ENCODE measurements around the gene DYNLL2. TPM values are rescaled to one million over a fixed set of nuclear protein-coding genes. Genes with fewer than 3 reads are reported as not detected.

Gene DYNLL2
- polyA plus RNA-seq, 1 donor (not counting 4 experiments of a cell fraction or from before 2014, with no cell fraction given) = 21.5 TPM

GRCh38 chr17:58056476-58056875 lies 26.7 kb upstream of the DYNLL2 start:
- dilution Hi-C loops (cut with MboI; ENCODE audit: extremely low pct_ligation_motif_present, low sequenced_read_pairs) = no loop called here
- TF ChIP-seq EZH2 (IDR thresholded peaks at IDR 0.05; ENCODE audit: low read length) (no peak), CTCF (optimal IDR thresholded peaks at IDR 0.05 in 1 of 3, IDR thresholded peaks at IDR 0.05 in 1 of 3, conservative IDR thresholded peaks at IDR 0.05 in 1 of 3; ENCODE audit: extremely low read depth in 1 of 3, insufficient read depth in 2 of 3, low read length in 3 of 3) (no peak)
- H3K36me3 ChIP-seq (ENCODE audit: control insufficient read depth in 2 of 2, extremely low read depth in 1 of 2, insufficient read depth in 2 of 2, low read length in 2 of 2) = no peaks in the 10 kb centered on the region
- H2AFZ ChIP-seq (ENCODE audit: control insufficient read depth, low read length) = no peak overlapping the region
- H3K27me3 ChIP-seq (ENCODE audit: control insufficient read depth, extremely low read depth, insufficient read depth, low read length) = peaks cover 11% of the 10 kb centered on the region
- FAIRE-seq = no peak
- no peak overlapping the region for H3K4me3 ChIP-seq (ENCODE audit: control insufficient read depth in 2 of 3, extremely low read depth in 1 of 3, insufficient read depth in 2 of 3, low read depth in 1 of 3, low read length in 3 of 3)
- H3K4me2 ChIP-seq (ENCODE audit: control insufficient read depth, extremely low read depth, insufficient read depth, low read depth, low read length) = no peak overlapping the region
- H3K9ac ChIP-seq (ENCODE audit: control insufficient read depth, extremely low read depth, insufficient read depth, low read length) = no peak overlapping the region
- H3K9me3 ChIP-seq (ENCODE audit: control insufficient read depth, low read depth, low read length) = no peaks in the 10 kb centered on the region
- no peaks in the 10 kb centered on the region for H4K20me1 ChIP-seq (ENCODE audit: control insufficient read depth, extremely low read depth, insufficient read depth, low read length)
- no peaks in the 10 kb centered on the region for H3K79me2 ChIP-seq (ENCODE audit: control insufficient read depth, insufficient read depth, low read length)
- no peak for DNase-seq (ENCODE audit: low read depth, low spot score)
- H3K4me1 ChIP-seq (ENCODE audit: control insufficient read depth, extremely low read depth, insufficient read depth, low read length) = peaks cover 6% of the 10 kb centered on the region
- H3K27ac ChIP-seq (ENCODE audit: control insufficient read depth, insufficient read depth, low read length) = no peak overlapping the region
- no peaks in the 10 kb centered on the region for H3K9me1 ChIP-seq (ENCODE audit: control insufficient read depth, extremely low read depth, insufficient read depth, low read length)

- TF ChIP-seq EZH2 (IDR thresholded peaks at IDR 0.05; ENCODE audit: low read length) = no peak
- TF ChIP-seq CTCF (optimal IDR thresholded peaks at IDR 0.05 in 1 of 3, IDR thresholded peaks at IDR 0.05 in 1 of 3, conservative IDR thresholded peaks at IDR 0.05 in 1 of 3; ENCODE audit: extremely low read depth in 1 of 3, insufficient read depth in 2 of 3, low read length in 3 of 3) = no peak
- no peak overlapping the region for H2AFZ ChIP-seq (ENCODE audit: control insufficient read depth, low read length)
- no peak overlapping the region for H3K9ac ChIP-seq (ENCODE audit: control insufficient read depth, extremely low read depth, insufficient read depth, low read length)
- no peak for FAIRE-seq
- H3K27ac ChIP-seq (ENCODE audit: control insufficient read depth, insufficient read depth, low read length) = no peak overlapping the region
- H3K4me1 ChIP-seq (ENCODE audit: control insufficient read depth, extremely low read depth, insufficient read depth, low read length) = peaks cover 6% of the 10 kb centered on the region
- H3K9me1 ChIP-seq (ENCODE audit: control insufficient read depth, extremely low read depth, insufficient read depth, low read length) = no peaks in the 10 kb centered on the region
- DNase-seq (ENCODE audit: low read depth, low spot score) = no peak
- no peak overlapping the region for H3K4me2 ChIP-seq (ENCODE audit: control insufficient read depth, extremely low read depth, insufficient read depth, low read depth, low read length)
- H3K27me3 ChIP-seq (ENCODE audit: control insufficient read depth, extremely low read depth, insufficient read depth, low read length) = peaks cover 11% of the 10 kb centered on the region
- H4K20me1 ChIP-seq (ENCODE audit: control insufficient read depth, extremely low read depth, insufficient read depth, low read length) = no peaks in the 10 kb centered on the region
- H3K4me3 ChIP-seq (ENCODE audit: control insufficient read depth in 2 of 3, extremely low read depth in 1 of 3, insufficient read depth in 2 of 3, low read depth in 1 of 3, low read length in 3 of 3) = no peak overlapping the region
- H3K79me2 ChIP-seq (ENCODE audit: control insufficient read depth, insufficient read depth, low read length) = no peaks in the 10 kb centered on the region
- dilution Hi-C loops (cut with MboI; ENCODE audit: extremely low pct_ligation_motif_present, low sequenced_read_pairs) = no loop called here
- H3K9me3 ChIP-seq (ENCODE audit: control insufficient read depth, low read depth, low read length) = no peaks in the 10 kb centered on the region
- no peaks in the 10 kb centered on the region for H3K36me3 ChIP-seq (ENCODE audit: control insufficient read depth in 2 of 2, extremely low read depth in 1 of 2, insufficient read depth in 2 of 2, low read length in 2 of 2)
Measured at GRCh38 chr17:58059141-58059540, 24.1 kb upstream of the DYNLL2 start.

All from keratinocyte (primary cell).